HCT116 (cell line): ENCODE data around the gene LEO1.

Experiments used
- CEBPB ChIP-seq: IDR thresholded peaks from 2 replicates; pipeline ENCODE4 v1.6.1; 2012; ENCODE audit warnings: low read depth
- CTCF ChIP-seq, 3 experiments: fragments of 200-600 bp in 1 of 3; sonication (generic) in 1 of 3; IDR thresholded peaks in 2 of 3; conservative IDR thresholded peaks in 1 of 3; 2 replicates each; pipeline ENCODE4 v1.5.1; 2012 to 2017; ENCODE audit warnings: low read depth in 2 of 3, low read length in 2 of 3, antibody characterized with exemption in 1 of 3, borderline replicate concordance in 1 of 3, control low read depth in 1 of 3, mild to moderate bottlenecking in 1 of 3, mixed read lengths in 1 of 3, mixed run types in 1 of 3, moderate library complexity in 1 of 3; ENCODE audit not compliant: insufficient read depth in 1 of 3
- EGR1 ChIP-seq: IDR thresholded peaks from 2 replicates; pipeline ENCODE4 v1.6.1; 2012; ENCODE audit warnings: low read depth
- EZH2 ChIP-seq: fragments of 200-600 bp; sonication (generic); IDR thresholded peaks from 2 replicates; pipeline ENCODE4 v1.6.1; 2017; ENCODE audit warnings: antibody characterized with exemption, mixed run types
- JUND ChIP-seq: IDR thresholded peaks from 2 replicates; pipeline ENCODE4 v1.6.1; 2012
- POLR2A ChIP-seq: IDR thresholded peaks from 2 replicates; pipeline ENCODE4 v1.7.0; 2011; ENCODE audit warnings: borderline replicate concordance; ENCODE audit not compliant: insufficient read depth, insufficient read length; ENCODE audit errors: extremely low read depth
- POLR2AphosphoS5 ChIP-seq: IDR thresholded peaks from 2 replicates; pipeline ENCODE4 v1.6.1; 2011; ENCODE audit warnings: mild to moderate bottlenecking, low read depth, low read length, moderate library complexity
- RAD21 ChIP-seq: IDR thresholded peaks from 2 replicates; pipeline ENCODE4 v1.6.1; 2012; ENCODE audit warnings: low read depth, mild to moderate bottlenecking
- SRF ChIP-seq: IDR thresholded peaks from 2 replicates; pipeline ENCODE4 v1.6.1; 2012; ENCODE audit warnings: low read depth
- YY1 ChIP-seq: IDR thresholded peaks from 2 replicates; pipeline ENCODE4 v1.6.1; 2011; ENCODE audit warnings: low read length, low read depth, moderate library complexity, mild to moderate bottlenecking; ENCODE audit not compliant: insufficient replicate concordance; ENCODE audit errors: extremely low read depth
- ZBTB33 ChIP-seq: IDR thresholded peaks from 2 replicates; pipeline ENCODE4 v1.6.1; 2011; ENCODE audit warnings: mild to moderate bottlenecking, low read length, moderate library complexity; ENCODE audit not compliant: insufficient replicate concordance; ENCODE audit errors: extremely low read depth
- ZFX ChIP-seq: fragments of 450-650 bp; IDR thresholded peaks from 2 replicates; pipeline ENCODE4 v1.6.1; 2017

- TF ChIP-seq CTCF (IDR thresholded peaks at IDR 0.05 in 2 of 3, conservative IDR thresholded peaks at IDR 0.05 in 1 of 3; ENCODE audit: borderline replicate concordance in 1 of 3, insufficient read depth in 1 of 3, low read depth in 2 of 3, low read length in 2 of 3) (no peak), JUND (no peak), YY1 (no peak), ZFX (peak; percentile 62), CEBPB (no peak), POLR2A (no peak), SRF (no peak), ZBTB33 (no peak), EZH2 (no peak), EGR1 (no peak), RAD21 (no peak), POLR2AphosphoS5 (0 out of 2 replicates have a peak, but pooled peaks have one; percentile 24)
Observed at GRCh38 chr15:52019394-52020220, 48.0 kb upstream of the LEO1 start.
